HepG2 (cell line): ENCODE measurements around the gene RBPMS2. TPM values are rescaled to one million over a fixed set of nuclear protein-coding genes. Genes with fewer than 3 reads are reported as not detected.

ENCODE experiments used
- ARNTL ChIP-seq: sonication (generic); formaldehyde crosslinking; IDR thresholded peaks from 2 replicates; pipeline ENCODE4 v1.4.0; 2020; ENCODE audit warnings: mild to moderate bottlenecking, missing genetic modification reagents
- DNMT3B ChIP-seq: conservative IDR thresholded peaks from 2 replicates; pipeline ENCODE4 v1.6.1; 2016; ENCODE audit warnings: missing biosample characterization, control low read depth
- HIVEP1 ChIP-seq: sonication (generic); formaldehyde crosslinking; IDR thresholded peaks from 2 replicates; pipeline ENCODE4 v1.4.0; 2020; ENCODE audit warnings: mild to moderate bottlenecking, missing genetic modification reagents
- IRF2 ChIP-seq: IDR thresholded peaks from 2 replicates; pipeline ENCODE4 v1.6.1; 2018; ENCODE audit warnings: missing genetic modification reagents, missing compliant biosample characterization
- NFAT5 ChIP-seq: sonication (generic); formaldehyde crosslinking; IDR thresholded peaks from 2 replicates; pipeline ENCODE4 v1.4.0; 2020; ENCODE audit warnings: missing genetic modification reagents
- NR2C2 ChIP-seq: sonication (generic); formaldehyde crosslinking; IDR thresholded peaks from 2 replicates; pipeline ENCODE4 v1.4.0; 2020; ENCODE audit warnings: missing genetic modification reagents, mild to moderate bottlenecking, moderate library complexity, borderline replicate concordance
- ZBTB26 ChIP-seq: IDR thresholded peaks from 2 replicates; pipeline ENCODE4 v1.6.1; 2016; ENCODE audit warnings: missing compliant biosample characterization, missing genetic modification reagents, borderline replicate concordance
- ZFP91 ChIP-seq: sonication (generic); formaldehyde crosslinking; IDR thresholded peaks from 2 replicates; pipeline ENCODE4 v1.9.0; 2022; ENCODE audit warnings: missing genetic modification reagents, mild to moderate bottlenecking, borderline replicate concordance
- ZNF644 ChIP-seq: IDR thresholded peaks from 2 replicates; pipeline ENCODE4 v1.6.1; 2016; ENCODE audit warnings: low read depth
- ZSCAN12 ChIP-seq: sonication (generic); formaldehyde crosslinking; IDR thresholded peaks from 2 replicates; pipeline ENCODE4 v1.9.0; 2021; ENCODE audit warnings: mild to moderate bottlenecking, missing genetic modification reagents
- polyA plus RNA-seq, 8 experiments: library from polyadenylated mRNA; depleted of rRNA in 3 of 8; stranded (reverse) in 7 of 8; unstranded in 1 of 8; fragments of >200 nt; fragmentation: Illumina TruSeq in 4 of 8; extraction: Trizol in 4 of 8; gene quantifications; 2 replicates each; pipeline versions ENCODE4 v1.2.1 to v1.2.3, GENCODE V29; 2011 to 2016; ENCODE audit warnings: low read depth in 4 of 8, missing spikeins in 1 of 8, mixed read lengths in 1 of 8; ENCODE audit not compliant: insufficient read depth in 1 of 8
- total RNA-seq, 5 experiments: library from RNA; depleted of rRNA; stranded (reverse); fragments of >200 nt; fragmentation: Illumina TruSeq; extraction: Trizol; gene quantifications; 2 replicates each; pipeline ENCODE4 v1.2.3, GENCODE V29; 2016; ENCODE audit warnings: low read depth in 1 of 5
- TF ChIP-seq, protein P1 (sequence below): sonication (generic); formaldehyde crosslinking; IDR thresholded peaks from 2 replicates; pipeline ENCODE4 v1.4.0; 2020; ENCODE audit warnings: missing genetic modification reagents
- TF ChIP-seq, protein P2 (sequence below): sonication (generic); formaldehyde crosslinking; IDR thresholded peaks from 2 replicates; pipeline ENCODE4 v1.5.0; 2020; ENCODE audit warnings: mild to moderate bottlenecking, missing genetic modification reagents
- TF ChIP-seq, protein P3 (sequence below): sonication (generic); formaldehyde crosslinking; IDR thresholded peaks from 2 replicates; pipeline ENCODE4 v1.5.0; 2020; ENCODE audit warnings: mild to moderate bottlenecking, missing genetic modification reagents, moderate library complexity

RBPMS2 gene
- total and polyA plus RNA-seq, 2 of the 13 experiments (the other 11 are each of a cell fraction or from before 2014, with no cell fraction given), result 0.08 TPM; not detected in 1

- TF ChIP-seq NR2C2 (CRISPR knock-in tag) (peak; percentile 56; the same call in 1 of the 2 replicates), ZSCAN12 (CRISPR knock-in tag) (no peak), ARNTL (CRISPR knock-in tag) (no peak; the same call in 1 of the 2 replicates), HIVEP1 (no peak), ZBTB26 (CRISPR knock-in tag) (no peak), NFAT5 (CRISPR knock-in tag) (no peak), ZFP91 (no peak), ZNF644 (CRISPR knock-in tag) (no peak), DNMT3B (no peak), IRF2 (CRISPR knock-in tag) (peak; percentile 73)
- TF ChIP-seq, protein P1, sequence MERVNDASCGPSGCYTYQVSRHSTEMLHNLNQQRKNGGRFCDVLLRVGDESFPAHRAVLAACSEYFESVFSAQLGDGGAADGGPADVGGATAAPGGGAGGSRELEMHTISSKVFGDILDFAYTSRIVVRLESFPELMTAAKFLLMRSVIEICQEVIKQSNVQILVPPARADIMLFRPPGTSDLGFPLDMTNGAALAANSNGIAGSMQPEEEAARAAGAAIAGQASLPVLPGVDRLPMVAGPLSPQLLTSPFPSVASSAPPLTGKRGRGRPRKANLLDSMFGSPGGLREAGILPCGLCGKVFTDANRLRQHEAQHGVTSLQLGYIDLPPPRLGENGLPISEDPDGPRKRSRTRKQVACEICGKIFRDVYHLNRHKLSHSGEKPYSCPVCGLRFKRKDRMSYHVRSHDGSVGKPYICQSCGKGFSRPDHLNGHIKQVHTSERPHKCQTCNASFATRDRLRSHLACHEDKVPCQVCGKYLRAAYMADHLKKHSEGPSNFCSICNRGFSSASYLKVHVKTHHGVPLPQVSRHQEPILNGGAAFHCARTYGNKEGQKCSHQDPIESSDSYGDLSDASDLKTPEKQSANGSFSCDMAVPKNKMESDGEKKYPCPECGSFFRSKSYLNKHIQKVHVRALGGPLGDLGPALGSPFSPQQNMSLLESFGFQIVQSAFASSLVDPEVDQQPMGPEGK, result peak; percentile 44; the same call in 1 of the 2 replicates
- TF ChIP-seq, protein P2, sequence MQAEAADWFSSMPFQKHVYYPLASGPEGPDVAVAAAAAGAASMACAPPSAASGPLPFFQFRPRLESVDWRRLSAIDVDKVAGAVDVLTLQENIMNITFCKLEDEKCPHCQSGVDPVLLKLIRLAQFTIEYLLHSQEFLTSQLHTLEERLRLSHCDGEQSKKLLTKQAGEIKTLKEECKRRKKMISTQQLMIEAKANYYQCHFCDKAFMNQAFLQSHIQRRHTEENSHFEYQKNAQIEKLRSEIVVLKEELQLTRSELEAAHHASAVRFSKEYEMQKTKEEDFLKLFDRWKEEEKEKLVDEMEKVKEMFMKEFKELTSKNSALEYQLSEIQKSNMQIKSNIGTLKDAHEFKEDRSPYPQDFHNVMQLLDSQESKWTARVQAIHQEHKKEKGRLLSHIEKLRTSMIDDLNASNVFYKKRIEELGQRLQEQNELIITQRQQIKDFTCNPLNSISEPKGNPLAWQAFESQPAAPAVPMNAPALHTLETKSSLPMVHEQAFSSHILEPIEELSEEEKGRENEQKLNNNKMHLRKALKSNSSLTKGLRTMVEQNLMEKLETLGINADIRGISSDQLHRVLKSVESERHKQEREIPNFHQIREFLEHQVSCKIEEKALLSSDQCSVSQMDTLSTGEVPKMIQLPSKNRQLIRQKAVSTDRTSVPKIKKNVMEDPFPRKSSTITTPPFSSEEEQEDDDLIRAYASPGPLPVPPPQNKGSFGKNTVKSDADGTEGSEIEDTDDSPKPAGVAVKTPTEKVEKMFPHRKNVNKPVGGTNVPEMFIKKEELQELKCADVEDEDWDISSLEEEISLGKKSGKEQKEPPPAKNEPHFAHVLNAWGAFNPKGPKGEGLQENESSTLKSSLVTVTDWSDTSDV (CRISPR knock-in tag), result no peak
- TF ChIP-seq, protein P3, sequence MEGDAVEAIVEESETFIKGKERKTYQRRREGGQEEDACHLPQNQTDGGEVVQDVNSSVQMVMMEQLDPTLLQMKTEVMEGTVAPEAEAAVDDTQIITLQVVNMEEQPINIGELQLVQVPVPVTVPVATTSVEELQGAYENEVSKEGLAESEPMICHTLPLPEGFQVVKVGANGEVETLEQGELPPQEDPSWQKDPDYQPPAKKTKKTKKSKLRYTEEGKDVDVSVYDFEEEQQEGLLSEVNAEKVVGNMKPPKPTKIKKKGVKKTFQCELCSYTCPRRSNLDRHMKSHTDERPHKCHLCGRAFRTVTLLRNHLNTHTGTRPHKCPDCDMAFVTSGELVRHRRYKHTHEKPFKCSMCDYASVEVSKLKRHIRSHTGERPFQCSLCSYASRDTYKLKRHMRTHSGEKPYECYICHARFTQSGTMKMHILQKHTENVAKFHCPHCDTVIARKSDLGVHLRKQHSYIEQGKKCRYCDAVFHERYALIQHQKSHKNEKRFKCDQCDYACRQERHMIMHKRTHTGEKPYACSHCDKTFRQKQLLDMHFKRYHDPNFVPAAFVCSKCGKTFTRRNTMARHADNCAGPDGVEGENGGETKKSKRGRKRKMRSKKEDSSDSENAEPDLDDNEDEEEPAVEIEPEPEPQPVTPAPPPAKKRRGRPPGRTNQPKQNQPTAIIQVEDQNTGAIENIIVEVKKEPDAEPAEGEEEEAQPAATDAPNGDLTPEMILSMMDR (CRISPR knock-in tag), result peak; percentile 28; the same call in 1 of the 2 replicates
Observed at GRCh38 chr15:64732156-64732860, 43.1 kb downstream of the RBPMS2 start (continued).
